Smooth muscle cell (in vitro differentiated cells): ENCODE data around the gene GALR3. TPM values are rescaled to one million over a fixed set of nuclear protein-coding genes. Genes with fewer than 3 reads are reported as not detected.

Experiments
- DNase-seq: peaks from one replicate; lab custom pipeline; 2025; ENCODE audit not compliant: unreplicated experiment; lab: John Stamatoyannopoulos, UW
- H2AFZ ChIP-seq: fragments of 200-600 bp; sonication (generic); 2 replicates; pipeline ENCODE4 v1.6.0; 2016; ENCODE audit warnings: antibody characterized with exemption, low read depth, mild to moderate bottlenecking
- H3F3A ChIP-seq: fragments of 200-600 bp; sonication (generic); 2 replicates; pipeline ENCODE4 v1.6.0; 2017; ENCODE audit warnings: antibody characterized with exemption, low read depth
- H3K27ac ChIP-seq: fragments of 200-600 bp; sonication (generic); 2 replicates; pipeline ENCODE4 v1.5.1; 2016; ENCODE audit warnings: low read depth, mild to moderate bottlenecking
- H3K27me3 ChIP-seq: fragments of 200-600 bp; sonication (generic); 2 replicates; pipeline ENCODE4 v1.6.1; 2016; ENCODE audit warnings: low read depth, mild to moderate bottlenecking
- H3K36me3 ChIP-seq: fragments of 200-600 bp; sonication (generic); 2 replicates; pipeline ENCODE4 v1.5.1; 2016; ENCODE audit warnings: low read depth
- H3K4me1 ChIP-seq: fragments of 200-600 bp; sonication (generic); 2 replicates; pipeline ENCODE4 v1.5.1; 2016; ENCODE audit warnings: low read depth
- H3K4me2 ChIP-seq: fragments of 200-600 bp; sonication (generic); 2 replicates; pipeline ENCODE4 v1.6.0; 2016; ENCODE audit warnings: mild to moderate bottlenecking
- H3K4me3 ChIP-seq: fragments of 200-600 bp; sonication (generic); 2 replicates; pipeline ENCODE4 v1.5.1; 2016; ENCODE audit warnings: mild to moderate bottlenecking
- H3K79me2 ChIP-seq: fragments of 200-600 bp; sonication (generic); 2 replicates; pipeline ENCODE4 v1.6.0; 2016; ENCODE audit warnings: low read depth, mild to moderate bottlenecking
- H3K9ac ChIP-seq: fragments of 200-600 bp; sonication (generic); 2 replicates; pipeline ENCODE4 v1.6.0; 2016; ENCODE audit warnings: low read depth
- H3K9me3 ChIP-seq: fragments of 200-600 bp; sonication (generic); replicated peaks from 2 replicates; pipeline ENCODE4 v1.5.1; 2016; ENCODE audit warnings: low read depth
- H4K20me1 ChIP-seq: fragments of 200-600 bp; sonication (generic); 2 replicates; pipeline ENCODE4 v1.6.0; 2016; ENCODE audit warnings: low read depth
- WGBS: methylation state at CpG from one replicate; pipeline ENCODE4 v1.1.7; 2016; ENCODE audit warnings: low lambda C conversion rate; 5-methylcytosine and 5-hydroxymethylcytosine counted together
- polyA plus RNA-seq: library from polyadenylated mRNA; unstranded; fragments of >200 nt; fragmentation: Nextera tagmentation; extraction: Ambion mirVana; gene quantifications from 2 replicates; pipeline ENCODE4 v1.2.1, GENCODE V29; 2016
- total RNA-seq: library from RNA; depleted of rRNA; stranded (reverse); fragments of >200 nt; gene quantifications from 2 replicates; pipeline ENCODE4 v1.2.3, GENCODE V29; 2014
- TF ChIP-seq, protein P1 (sequence below): fragments of 200-600 bp; sonication (generic); IDR thresholded peaks from 2 replicates; pipeline ENCODE4 v1.5.1; 2017; ENCODE audit warnings: borderline replicate concordance, mild to moderate bottlenecking, antibody characterized with exemption; ENCODE audit not compliant: insufficient read depth, poor library complexity, severe bottlenecking

The GALR3 gene
- total and polyA plus RNA-seq, 2 experiments from 2014 or later = not detected

DNA sequence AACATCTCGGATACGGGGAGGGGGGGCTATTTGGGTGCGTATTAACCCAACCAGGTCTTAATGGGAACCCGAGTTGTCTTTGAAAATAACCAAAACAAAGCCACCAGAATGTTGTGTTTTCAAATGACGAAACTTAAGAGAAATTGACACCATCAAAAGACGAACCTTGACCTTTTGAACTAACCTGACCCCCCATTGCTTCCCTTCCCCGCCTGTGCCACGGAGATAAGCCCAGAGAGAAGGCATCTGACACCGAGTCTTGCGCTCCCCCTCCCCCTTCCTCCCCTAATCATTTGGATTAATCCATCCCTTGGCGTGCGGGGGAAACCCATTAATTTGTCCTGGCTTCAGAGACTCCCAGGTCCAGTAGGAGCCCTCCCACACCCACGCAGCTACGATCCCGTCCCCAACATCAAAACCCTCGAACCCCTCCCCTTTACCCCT is 20.0 kb upstream of the GALR3 start:
- no peaks in the 10 kb centered on the region for H3K9me3 ChIP-seq
- H2AFZ ChIP-seq = peak overlapping the region; percentile 85
- no peak overlapping the region for H3K27ac ChIP-seq
- peaks cover 13% of the 10 kb centered on the region for H3K79me2 ChIP-seq
- peaks cover 29% of the 10 kb centered on the region for H3K4me1 ChIP-seq
- TF ChIP-seq, protein P1, sequence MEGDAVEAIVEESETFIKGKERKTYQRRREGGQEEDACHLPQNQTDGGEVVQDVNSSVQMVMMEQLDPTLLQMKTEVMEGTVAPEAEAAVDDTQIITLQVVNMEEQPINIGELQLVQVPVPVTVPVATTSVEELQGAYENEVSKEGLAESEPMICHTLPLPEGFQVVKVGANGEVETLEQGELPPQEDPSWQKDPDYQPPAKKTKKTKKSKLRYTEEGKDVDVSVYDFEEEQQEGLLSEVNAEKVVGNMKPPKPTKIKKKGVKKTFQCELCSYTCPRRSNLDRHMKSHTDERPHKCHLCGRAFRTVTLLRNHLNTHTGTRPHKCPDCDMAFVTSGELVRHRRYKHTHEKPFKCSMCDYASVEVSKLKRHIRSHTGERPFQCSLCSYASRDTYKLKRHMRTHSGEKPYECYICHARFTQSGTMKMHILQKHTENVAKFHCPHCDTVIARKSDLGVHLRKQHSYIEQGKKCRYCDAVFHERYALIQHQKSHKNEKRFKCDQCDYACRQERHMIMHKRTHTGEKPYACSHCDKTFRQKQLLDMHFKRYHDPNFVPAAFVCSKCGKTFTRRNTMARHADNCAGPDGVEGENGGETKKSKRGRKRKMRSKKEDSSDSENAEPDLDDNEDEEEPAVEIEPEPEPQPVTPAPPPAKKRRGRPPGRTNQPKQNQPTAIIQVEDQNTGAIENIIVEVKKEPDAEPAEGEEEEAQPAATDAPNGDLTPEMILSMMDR = no peak
- 5% methylated on average over 16 of the region's 16 CpGs for WGBS
- H3F3A ChIP-seq = peaks cover 9% of the 10 kb centered on the region
- peaks cover 28% of the 10 kb centered on the region for H4K20me1 ChIP-seq
- DNase-seq = no peak
- H3K4me2 ChIP-seq = peak overlapping the region; percentile 100
- no peaks in the 10 kb centered on the region for H3K27me3 ChIP-seq
- no peaks in the 10 kb centered on the region for H3K36me3 ChIP-seq
- H3K4me3 ChIP-seq = peak overlapping the region; percentile 83
- H3K9ac ChIP-seq = no peak overlapping the region

DNA sequence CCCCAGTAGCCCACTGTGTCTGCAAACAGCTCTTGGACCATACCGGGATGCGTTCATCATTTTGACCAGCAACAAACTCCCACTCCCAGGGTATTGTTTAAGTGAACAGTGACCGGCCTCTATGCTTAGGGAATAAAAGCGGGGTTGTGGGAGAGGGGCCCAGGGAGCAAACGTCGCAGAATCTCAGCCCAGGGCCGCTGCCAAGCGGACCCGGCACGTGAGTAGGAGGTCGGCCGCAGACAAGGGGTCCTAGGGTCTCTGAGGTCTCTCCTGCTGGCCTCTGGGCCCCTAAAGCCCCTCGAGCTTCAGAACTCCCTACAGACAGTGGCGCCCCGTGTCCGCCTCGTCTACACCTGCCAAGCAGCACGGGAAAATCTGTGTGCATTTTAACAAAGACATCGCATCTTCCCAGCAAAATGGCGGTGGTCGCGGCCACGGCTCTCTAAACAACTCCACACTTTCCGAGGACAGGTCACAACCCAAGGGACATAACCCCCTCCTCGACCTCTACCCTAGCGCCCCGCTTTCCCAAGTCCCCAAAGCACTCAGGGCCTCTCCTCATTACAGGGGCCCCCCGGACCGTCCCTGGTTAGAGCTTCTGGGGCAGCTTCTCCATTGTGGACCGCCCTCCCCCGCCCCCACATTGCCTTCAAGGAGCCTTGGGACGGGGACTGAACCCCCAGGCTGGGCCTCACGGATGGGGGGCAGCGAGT is 19.4 kb upstream of the GALR3 start:
- no peak for DNase-seq
- peak overlapping the region; percentile 83 for H3K4me3 ChIP-seq
- peak overlapping the region; percentile 85 for H2AFZ ChIP-seq
- no peaks in the 10 kb centered on the region for H3K9me3 ChIP-seq
- H3K27me3 ChIP-seq = no peaks in the 10 kb centered on the region
- WGBS = 20% methylated on average over 33 of the region's 34 CpGs
- H3K4me1 ChIP-seq = peaks cover 32% of the 10 kb centered on the region
- H3K79me2 ChIP-seq = peaks cover 13% of the 10 kb centered on the region
- no peaks in the 10 kb centered on the region for H3K36me3 ChIP-seq
- peak overlapping the region; percentile 87 for H3K9ac ChIP-seq
- H3K27ac ChIP-seq = no peak overlapping the region
- peaks cover 10% of the 10 kb centered on the region for H3F3A ChIP-seq
- H3K4me2 ChIP-seq = peak overlapping the region; percentile 100
- TF ChIP-seq, protein P1 = no peak
- H4K20me1 ChIP-seq = peaks cover 34% of the 10 kb centered on the region

DNA sequence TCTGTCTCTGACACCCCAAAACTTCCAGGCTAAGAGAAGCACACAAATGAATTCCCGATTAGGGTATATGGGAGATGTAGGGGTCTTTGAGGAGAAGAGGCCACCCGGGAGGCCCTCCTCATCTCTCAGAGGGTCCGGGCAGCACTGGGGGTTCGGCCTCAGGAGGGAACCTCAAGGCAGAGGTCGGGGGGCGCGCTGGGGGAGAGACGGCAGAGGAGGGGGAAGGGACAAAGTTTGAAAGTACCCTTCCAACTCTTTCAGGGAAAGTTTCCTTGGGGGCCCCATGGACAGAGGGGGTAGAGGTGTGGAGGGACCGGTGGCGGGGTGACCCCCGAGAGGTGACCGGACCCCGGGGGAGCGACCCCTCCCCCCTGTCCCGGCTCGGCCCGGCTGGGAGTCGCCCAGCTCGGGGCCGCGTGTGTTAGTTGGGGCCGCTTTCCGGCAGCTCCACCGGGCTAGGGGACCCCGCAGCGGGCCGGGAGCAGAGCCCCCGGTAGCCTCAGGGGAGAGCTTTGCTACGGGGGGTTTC is 18.8 kb upstream of the GALR3 start:
- no peaks in the 10 kb centered on the region for H3K36me3 ChIP-seq
- no peak for DNase-seq
- H4K20me1 ChIP-seq = peaks cover 40% of the 10 kb centered on the region
- peak overlapping the region; percentile 40 for H3K27ac ChIP-seq
- no peaks in the 10 kb centered on the region for H3K27me3 ChIP-seq
- H2AFZ ChIP-seq = peak overlapping the region; percentile 85
- peak overlapping the region; percentile 100 for H3K4me2 ChIP-seq
- TF ChIP-seq, protein P1 = no peak
- peak overlapping the region; percentile 87 for H3K9ac ChIP-seq
- H3K79me2 ChIP-seq = peaks cover 13% of the 10 kb centered on the region
- peak overlapping the region; percentile 83 for H3K4me3 ChIP-seq
- peaks cover 12% of the 10 kb centered on the region for H3F3A ChIP-seq
- H3K4me1 ChIP-seq = peaks cover 32% of the 10 kb centered on the region
- no peaks in the 10 kb centered on the region for H3K9me3 ChIP-seq
- WGBS = 9% methylated on average over 12 of the region's 29 CpGs
